ENCODE results near the gene PCYT1A. TPM values are rescaled to one million over a fixed set of nuclear protein-coding genes. Genes with fewer than 3 reads are reported as not detected.
A peak's percentile ranks its signal among the peaks of the same experiment; 100 is the strongest.

Gene PCYT1A
- total RNA-seq, 1 donor from 2014 or later, result 66.2 TPM

GRCh38 chr3:196281962-196282361, 5.6 kb downstream of the PCYT1A start:
- H3K4me1 Mint-ChIP-seq (ENCODE audit: unreplicated experiment), result peaks cover 40% of the 10 kb centered on the region
- H3K27ac Mint-ChIP-seq (ENCODE audit: unreplicated experiment), result peak overlapping the region; percentile 8
- DNase-seq (ENCODE audit: extremely low spot score, unreplicated experiment), result no peak
- no peak for TF ChIP-seq CTCF (IDR thresholded peaks at IDR 0.05)
- no peaks in the 10 kb centered on the region for H3K27me3 Mint-ChIP-seq (ENCODE audit: unreplicated experiment)
- no peaks in the 10 kb centered on the region for H3K9me3 Mint-ChIP-seq (ENCODE audit: unreplicated experiment)
- peaks cover 3% of the 10 kb centered on the region for H3K36me3 Mint-ChIP-seq (ENCODE audit: unreplicated experiment)
- H3K4me3 Mint-ChIP-seq (ENCODE audit: unreplicated experiment), result no peak overlapping the region

- no peak overlapping the region for H3K27ac Mint-ChIP-seq (ENCODE audit: unreplicated experiment)
- H3K36me3 Mint-ChIP-seq (ENCODE audit: unreplicated experiment), result peaks cover 3% of the 10 kb centered on the region
- no peak for DNase-seq (ENCODE audit: extremely low spot score, unreplicated experiment)
- H3K9me3 Mint-ChIP-seq (ENCODE audit: unreplicated experiment), result no peaks in the 10 kb centered on the region
- H3K4me3 Mint-ChIP-seq (ENCODE audit: unreplicated experiment), result no peak overlapping the region
- peaks cover 31% of the 10 kb centered on the region for H3K4me1 Mint-ChIP-seq (ENCODE audit: unreplicated experiment)
- no peaks in the 10 kb centered on the region for H3K27me3 Mint-ChIP-seq (ENCODE audit: unreplicated experiment)
- no peak for TF ChIP-seq CTCF (IDR thresholded peaks at IDR 0.05)
Measured at GRCh38 chr3:196280689-196281440, 6.7 kb downstream of the PCYT1A start.

DNA sequence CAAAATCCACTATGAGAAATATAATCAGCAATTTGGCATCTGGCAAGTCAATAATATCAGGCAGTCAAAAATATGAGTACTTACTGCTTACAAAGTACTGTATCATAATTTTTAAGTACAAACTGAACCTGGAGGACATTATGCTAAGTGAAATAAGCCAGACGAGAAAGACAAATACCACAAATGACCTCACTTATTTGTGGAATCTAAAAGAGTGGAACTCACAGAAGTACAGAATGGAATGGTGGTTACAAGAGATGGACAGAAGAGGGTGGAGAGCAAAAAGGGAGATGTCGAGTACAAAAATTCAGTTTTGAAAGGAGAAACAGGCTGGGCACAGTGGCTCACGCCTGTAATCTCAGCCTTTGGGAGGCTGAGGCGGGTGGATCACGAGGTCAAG, 12.4 kb downstream of the PCYT1A start:
- no peak overlapping the region for H3K4me3 Mint-ChIP-seq (ENCODE audit: unreplicated experiment)
- TF ChIP-seq CTCF (IDR thresholded peaks at IDR 0.05), result no peak
- peaks cover 3% of the 10 kb centered on the region for H3K9me3 Mint-ChIP-seq (ENCODE audit: unreplicated experiment)
- no peak for DNase-seq (ENCODE audit: extremely low spot score, unreplicated experiment)
- H3K27ac Mint-ChIP-seq (ENCODE audit: unreplicated experiment), result no peak overlapping the region
- peaks cover 15% of the 10 kb centered on the region for H3K36me3 Mint-ChIP-seq (ENCODE audit: unreplicated experiment)
- peaks cover 20% of the 10 kb centered on the region for H3K4me1 Mint-ChIP-seq (ENCODE audit: unreplicated experiment)
- H3K27me3 Mint-ChIP-seq (ENCODE audit: unreplicated experiment), result no peaks in the 10 kb centered on the region

GRCh38 chr3:196274585-196274984, 12.9 kb downstream of the PCYT1A start:
- H3K27ac Mint-ChIP-seq (ENCODE audit: unreplicated experiment), result no peak overlapping the region
- no peak for DNase-seq (ENCODE audit: extremely low spot score, unreplicated experiment)
- H3K27me3 Mint-ChIP-seq (ENCODE audit: unreplicated experiment), result no peaks in the 10 kb centered on the region
- H3K4me1 Mint-ChIP-seq (ENCODE audit: unreplicated experiment), result peaks cover 18% of the 10 kb centered on the region
- no peak for TF ChIP-seq CTCF (IDR thresholded peaks at IDR 0.05)
- no peak overlapping the region for H3K4me3 Mint-ChIP-seq (ENCODE audit: unreplicated experiment)
- peaks cover 3% of the 10 kb centered on the region for H3K9me3 Mint-ChIP-seq (ENCODE audit: unreplicated experiment)
- peaks cover 17% of the 10 kb centered on the region for H3K36me3 Mint-ChIP-seq (ENCODE audit: unreplicated experiment)

DNA sequence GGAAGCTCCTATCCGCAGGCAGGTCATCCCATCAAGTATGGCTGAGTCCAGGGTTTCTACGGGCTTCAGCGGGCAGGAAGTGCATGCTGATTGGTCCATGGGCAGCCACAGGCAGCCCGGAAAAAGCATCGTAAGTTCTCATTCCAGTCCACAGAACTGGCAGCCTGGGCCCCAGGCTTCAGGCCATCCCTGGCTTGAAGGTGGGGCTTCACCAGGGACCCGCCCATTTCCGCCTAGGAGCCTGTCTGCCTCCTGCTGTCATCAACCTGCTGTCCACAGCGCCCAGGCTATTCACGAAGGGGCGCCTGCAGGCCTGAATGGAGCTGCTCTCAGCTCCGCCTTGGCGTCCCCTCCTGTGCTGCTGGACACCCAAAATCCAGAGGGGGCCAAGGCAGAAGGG, 13.9 kb downstream of the PCYT1A start:
- Mint-ChIP-seq H3K27me3 (ENCODE audit: unreplicated experiment) (no peaks in the 10 kb centered on the region), H3K4me1 (ENCODE audit: unreplicated experiment) (peaks cover 22% of the 10 kb centered on the region), H3K27ac (ENCODE audit: unreplicated experiment) (no peak overlapping the region), H3K9me3 (ENCODE audit: unreplicated experiment) (peaks cover 3% of the 10 kb centered on the region), H3K4me3 (ENCODE audit: unreplicated experiment) (no peak overlapping the region), H3K36me3 (ENCODE audit: unreplicated experiment) (peaks cover 22% of the 10 kb centered on the region)
- no peak for TF ChIP-seq CTCF (IDR thresholded peaks at IDR 0.05)
- DNase-seq (ENCODE audit: extremely low spot score, unreplicated experiment), result no peak

Data from osteocyte (in vitro differentiated cells).